OCI-LY3 (cell line): ENCODE measurements around the gene RYK.

Experiments used
- EZH2phosphoT487 ChIP-seq: fragments of 200-600 bp; shearing (Covaris generic); IDR thresholded peaks from 2 replicates; pipeline ENCODE4 v1.6.1; 2018; ENCODE audit warnings: antibody characterized with exemption, mixed run types, low read depth
- TF ChIP-seq, protein P1 (sequence below): fragments of 200-600, 300-600 bp; sonication (generic); IDR thresholded peaks from 2 replicates; pipeline ENCODE4 v1.5.1; 2014; ENCODE audit warnings: antibody characterized with exemption, low read length, low read depth

DNA sequence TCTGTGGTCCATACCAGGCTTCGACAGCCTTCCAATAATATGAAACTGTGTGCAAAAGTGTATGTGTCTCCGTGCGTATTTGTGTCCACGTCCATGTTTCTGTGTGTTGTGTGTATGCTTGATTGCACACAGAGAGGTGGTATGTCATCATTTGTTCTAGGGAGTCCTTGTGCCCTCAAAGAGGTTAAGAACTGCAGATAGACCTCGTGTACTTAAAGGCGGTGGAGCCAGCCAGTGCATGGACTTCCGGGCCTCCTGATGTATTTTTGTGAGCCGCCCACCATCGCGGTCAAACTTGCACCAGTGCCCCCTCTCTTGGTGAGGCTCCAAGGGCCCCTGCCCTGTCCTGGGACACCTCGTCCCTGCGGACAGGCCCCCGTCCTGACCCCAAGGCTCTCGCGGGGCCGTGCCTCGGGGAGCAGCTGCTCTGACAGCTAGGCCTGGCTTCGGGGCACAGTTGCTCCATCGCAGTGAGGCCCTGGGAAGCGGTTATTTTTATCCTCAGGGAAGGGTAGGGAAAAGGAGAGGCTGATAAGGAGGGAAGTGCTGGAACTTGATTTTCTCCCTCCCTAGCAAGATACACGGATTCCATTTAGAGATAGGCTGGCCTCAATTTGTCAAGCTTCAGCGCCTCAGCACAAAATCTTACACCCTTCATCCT is 1.2 kb upstream of the RYK start:
- TF ChIP-seq, protein P1, sequence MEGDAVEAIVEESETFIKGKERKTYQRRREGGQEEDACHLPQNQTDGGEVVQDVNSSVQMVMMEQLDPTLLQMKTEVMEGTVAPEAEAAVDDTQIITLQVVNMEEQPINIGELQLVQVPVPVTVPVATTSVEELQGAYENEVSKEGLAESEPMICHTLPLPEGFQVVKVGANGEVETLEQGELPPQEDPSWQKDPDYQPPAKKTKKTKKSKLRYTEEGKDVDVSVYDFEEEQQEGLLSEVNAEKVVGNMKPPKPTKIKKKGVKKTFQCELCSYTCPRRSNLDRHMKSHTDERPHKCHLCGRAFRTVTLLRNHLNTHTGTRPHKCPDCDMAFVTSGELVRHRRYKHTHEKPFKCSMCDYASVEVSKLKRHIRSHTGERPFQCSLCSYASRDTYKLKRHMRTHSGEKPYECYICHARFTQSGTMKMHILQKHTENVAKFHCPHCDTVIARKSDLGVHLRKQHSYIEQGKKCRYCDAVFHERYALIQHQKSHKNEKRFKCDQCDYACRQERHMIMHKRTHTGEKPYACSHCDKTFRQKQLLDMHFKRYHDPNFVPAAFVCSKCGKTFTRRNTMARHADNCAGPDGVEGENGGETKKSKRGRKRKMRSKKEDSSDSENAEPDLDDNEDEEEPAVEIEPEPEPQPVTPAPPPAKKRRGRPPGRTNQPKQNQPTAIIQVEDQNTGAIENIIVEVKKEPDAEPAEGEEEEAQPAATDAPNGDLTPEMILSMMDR = no peak
- no peak for TF ChIP-seq EZH2phosphoT487
